GM12878 (cell line): Measurements from ENCODE around the gene CHRNB2. TPM values are rescaled to one million over a fixed set of nuclear protein-coding genes. Genes with fewer than 3 reads are reported as not detected.

Source experiments
- ATAC-seq: fragments of 200-7000 bp; cut with Tn5 transposase; 3 replicates; pipeline ENCODE4 v1.9.1; 2020; ENCODE audit warnings: mild to moderate bottlenecking, moderate library complexity
- BruUV-seq: library from RNA; stranded (reverse); fragments of 400-500 nt; replicated peaks from 2 replicates; lab custom pipeline; 2021; lab: Mats Ljungman, UMichigan
- CTCF ChIA-PET: fragments of 300-600 bp; sonication (Branson Sonifier 250); formaldehyde crosslinking; extraction: SDS; loops from one replicate; lab custom pipeline; 2021; ENCODE audit warnings: inconsistent platforms; lab: Yijun Ruan, JAX
- POLR2A ChIA-PET: fragments of 350-600 bp; formaldehyde crosslinking; extraction: SDS; loops from one replicate; lab custom pipeline; 2021; ENCODE audit warnings: inconsistent platforms; lab: Charles Lee
- RAD21 ChIA-PET: fragments of 300-600 bp; sonication (Branson Sonifier 250); formaldehyde crosslinking; loops from one replicate; lab custom pipeline; 2023; ENCODE audit warnings: antibody characterized with exemption; ENCODE audit not compliant: unreplicated experiment; lab: Charles Lee
- SMC1A ChIA-PET: fragments of 300-600 bp; sonication (Branson Sonifier 250); formaldehyde crosslinking; loops from one replicate; lab custom pipeline; 2023; ENCODE audit not compliant: unreplicated experiment, uncharacterized antibody; lab: Charles Lee
- DNase-seq: peaks from one replicate; pipeline ENCODE4 v3.0.0-alpha.2; 2011; ENCODE audit warnings: low read depth, low spot score
- FAIRE-seq: peaks from 3 replicates; lab custom pipeline; 2011; peaks lifted over from hg19 to GRCh38; lab: Jason Lieb, UNC
- H2AFZ ChIP-seq: 2 replicates; pipeline ENCODE4 v1.6.0; 2011; ENCODE audit warnings: low read depth, low read length, control low read depth; ENCODE audit not compliant: control insufficient read depth
- H3K27ac ChIP-seq: 2 replicates; pipeline ENCODE4 v1.5.1; 2011; ENCODE audit warnings: control low read depth; ENCODE audit not compliant: control insufficient read depth, insufficient read depth
- H3K27me3 ChIP-seq, 2 experiments: replicated peaks in 1 of 2; 2 replicates each; pipeline versions ENCODE4 v1.6.0 to v1.6.1; 2011; ENCODE audit warnings: low read length in 1 of 2; ENCODE audit not compliant: control insufficient read depth in 2 of 2, insufficient read depth in 2 of 2
- H3K36me3 ChIP-seq, 2 experiments: 2 replicates each; pipeline ENCODE4 v1.5.1; 2011; ENCODE audit warnings: low read length in 1 of 2; ENCODE audit not compliant: control insufficient read depth in 2 of 2, insufficient read depth in 2 of 2
- H3K4me1 ChIP-seq: 2 replicates; pipeline ENCODE4 v1.6.1; 2011; ENCODE audit warnings: mild to moderate bottlenecking, low read length, moderate library complexity, mixed read lengths; ENCODE audit not compliant: control insufficient read depth, insufficient read depth
- H3K4me2 ChIP-seq: 2 replicates; pipeline ENCODE4 v1.6.0; 2011; ENCODE audit warnings: control low read depth; ENCODE audit not compliant: control insufficient read depth, insufficient read depth
- H3K4me3 ChIP-seq: fragments of 200-600 bp; sonication (generic); 2 replicates; pipeline ENCODE4 v1.5.1; 2016
- H3K79me2 ChIP-seq: 2 replicates; pipeline ENCODE4 v1.6.0; 2011; ENCODE audit warnings: low read length; ENCODE audit not compliant: control insufficient read depth, insufficient read depth
- H3K9ac ChIP-seq: 2 replicates; pipeline ENCODE4 v1.8.0; 2011; ENCODE audit warnings: low read length, control low read depth, mixed read lengths; ENCODE audit not compliant: control insufficient read depth, insufficient read depth
- H3K9me3 ChIP-seq: replicated peaks from 3 replicates; pipeline ENCODE4 v1.5.1; 2011; ENCODE audit warnings: mild to moderate bottlenecking, low read length; ENCODE audit not compliant: control insufficient read depth, insufficient read depth
- H4K20me1 ChIP-seq: 2 replicates; pipeline ENCODE4 v1.6.0; 2011; ENCODE audit not compliant: control insufficient read depth, insufficient read depth
- ASH2L ChIP-seq: fragments of 300-600, 200-600 bp; sonication (generic); IDR thresholded peaks from 2 replicates; pipeline ENCODE4 v1.6.1; 2017; ENCODE audit warnings: low read depth, mild to moderate bottlenecking, borderline replicate concordance
- CREM ChIP-seq: IDR thresholded peaks from 2 replicates; pipeline ENCODE4 v1.6.1; 2014; ENCODE audit warnings: antibody characterized with exemption, low read depth
- GABPA ChIP-seq: IDR thresholded peaks from 2 replicates; pipeline ENCODE4 v1.6.1; 2014; ENCODE audit warnings: antibody characterized with exemption, low read depth, mild to moderate bottlenecking, inconsistent platforms
- NKRF ChIP-seq: fragments of 450-650 bp; conservative IDR thresholded peaks from 2 replicates; pipeline ENCODE4 v1.6.1; 2017; ENCODE audit warnings: mild to moderate bottlenecking, moderate library complexity
- POLR2A ChIP-seq: IDR thresholded peaks from 2 replicates; pipeline ENCODE4 v1.6.1; 2011; ENCODE audit warnings: low read depth, mild to moderate bottlenecking, low read length
- WGBS: methylation state at CpG from one replicate; pipeline ENCODE4 v1.1.6; 2016; ENCODE audit warnings: low lambda C conversion rate; ENCODE audit not compliant: insufficient replicate concordance, insufficient coverage; ENCODE audit errors: missing lambda C conversion rate; 5-methylcytosine and 5-hydroxymethylcytosine counted together
- in situ Hi-C: fragments of 300-500 bp; cut with MboI; formaldehyde crosslinking; loops from 9 replicates; pipeline ENCODE4 v1.14.3; 2018; ENCODE audit warnings: mixed read lengths
- intact Hi-C: fragments of 100-400 bp; cut with micrococcal nuclease; formaldehyde crosslinking; loops from one replicate; pipeline ENCODE4 v1.14.2; 2022; ENCODE audit not compliant: unreplicated experiment
- polyA plus RNA-seq, 11 experiments: library from polyadenylated mRNA; depleted of rRNA in 4 of 11; unstranded in 6 of 11; stranded (reverse) in 5 of 11; fragments of >200 nt; fragmentation: Nextera tagmentation in 4 of 11; fragmentation: Illumina TruSeq in 1 of 11; extraction: Ambion mirVana in 4 of 11; extraction: Trizol in 1 of 11; gene quantifications; 1 replicate in 1 of 11; 2 replicates in 10 of 11; pipeline versions ENCODE4 v1.2.1 to v1.2.3, GENCODE V29; 2011 to 2016; ENCODE audit warnings: inconsistent platforms in 2 of 11, missing spikeins in 2 of 11, low read depth in 1 of 11
- total RNA-seq, 4 experiments: library from RNA; depleted of rRNA in 3 of 4; stranded (reverse); fragments of >200 nt in 3 of 4; fragmentation: Illumina TruSeq in 1 of 4; extraction: Trizol in 1 of 4; gene quantifications; 2 replicates each; pipeline versions ENCODE4 v1.2.1 to v1.2.3, GENCODE V29; 2013 to 2021

The CHRNB2 gene
- total and polyA plus RNA-seq, 10 of the 15 experiments (the other 5 are each of a cell fraction or from before 2014, with no cell fraction given): 0.01 to 0.11 (median 0.03) TPM; not detected in 6

- ChIA-PET SMC1A (interaction anchor here (0.7 to 1.6 kb wide), 3 partner anchors 9 to 146 kb away, joined by 3 read pairs; no protein-coding TSS in a partner anchor), CTCF (interaction anchor here (0.9 kb wide), 1 partner anchor 12 kb away, joined by 3 read pairs; no protein-coding TSS in a partner anchor), POLR2A (interaction anchor here (1.4 kb wide), 1 partner anchor 11 kb away, joined by 5 read pairs; no protein-coding TSS in a partner anchor), RAD21 (no interaction called here)
- Histone ChIP-seq H3K27me3 (no peaks in the 10 kb centered on the region), H3K4me2 (no peak overlapping the region), H2AFZ (no peak overlapping the region), H3K36me3 (peaks cover 47 to 73% of the 10 kb centered on the region in 2 experiments), H3K4me1 (peaks cover 9% of the 10 kb centered on the region), H4K20me1 (peaks cover 7% of the 10 kb centered on the region; the same call in 1 of the 2 replicates), H3K27ac (no peak overlapping the region), H3K4me3 (no peak overlapping the region), H3K79me2 (no peaks in the 10 kb centered on the region; the same call in 1 of the 2 replicates), H3K9me3 (no peaks in the 10 kb centered on the region), H3K9ac (no peak overlapping the region)
- no peak for TF ChIP-seq NKRF
- TF ChIP-seq POLR2A: peak; percentile 35; the same call in 1 of the 2 replicates
- DNase-seq: no peak
- no TSS peak for BruUV-seq
- WGBS: 82% methylated on average over 10 of the region's 10 CpGs
- intact Hi-C loops (no loop called here), in situ Hi-C loops (no loop called here)
- ATAC-seq: no peak
- FAIRE-seq: no peak
Measured at GRCh38 chr1:154589780-154590179, 22.2 kb downstream of the CHRNB2 start.

- no peak overlapping the region for H2AFZ ChIP-seq
- intact Hi-C loops (no loop called here), in situ Hi-C loops (no loop called here)
- no peak for ATAC-seq
- H3K79me2 ChIP-seq: no peaks in the 10 kb centered on the region; the same call in none of the 2 replicates
- TF ChIP-seq CREM (no peak), ASH2L (no peak), GABPA (no peak)
- ChIA-PET POLR2A (interaction anchor here (1.1 kb wide), 1 partner anchor 9 kb away, joined by 6 read pairs; no protein-coding TSS in a partner anchor), RAD21 (no interaction called here), CTCF (interaction anchor here (1.3 kb wide), 1 partner anchor 31 kb away, joined by 4 read pairs; no protein-coding TSS in a partner anchor), SMC1A (interaction anchor here (1.2 to 6.0 kb wide), 2 partner anchors 15 to 33 kb away, joined by 4 to 36 read pairs; no protein-coding TSS in a partner anchor)
- no peak overlapping the region for H3K4me3 ChIP-seq
- no TSS peak for BruUV-seq
- H3K27me3 ChIP-seq: no peaks in the 10 kb centered on the region
- H3K9me3 ChIP-seq: no peaks in the 10 kb centered on the region
- H3K4me2 ChIP-seq: no peak overlapping the region
- no peak overlapping the region for H3K27ac ChIP-seq
- H3K4me1 ChIP-seq: peaks cover 4% of the 10 kb centered on the region
- 99% methylated on average over 5 of the region's 5 CpGs for WGBS
- DNase-seq: no peak
- H3K36me3 ChIP-seq: peaks cover 42 to 71% of the 10 kb centered on the region in 2 experiments
- H3K9ac ChIP-seq: no peak overlapping the region
- no peak for FAIRE-seq
- H4K20me1 ChIP-seq: peaks cover 7% of the 10 kb centered on the region; the same call in 1 of the 2 replicates
Measured at GRCh38 chr1:154590756-154591155, 23.2 kb downstream of the CHRNB2 start.
